Measurements from ENCODE around the gene WDSUB1.

WDSUB1 gene

GRCh38 chr2:159193791-159194190, 92.7 kb downstream of the WDSUB1 start:
- no peak for TF ChIP-seq CTCF (conservative IDR thresholded peaks at IDR 0.05; ENCODE audit: low read length)
- DNase-seq (ENCODE audit: low read depth): no peak

GRCh38 chr2:159192371-159192918, 94.1 kb downstream of the WDSUB1 start:
- TF ChIP-seq CTCF (conservative IDR thresholded peaks at IDR 0.05; ENCODE audit: low read length): no peak
- DNase-seq (ENCODE audit: low read depth): no peak
- no peak overlapping the region for H3K4me3 ChIP-seq (ENCODE audit: low read length)

More at GRCh38 chr2:159193791-159194190, 92.7 kb downstream of the WDSUB1 start:
- no peak overlapping the region for H3K4me3 ChIP-seq (ENCODE audit: low read length)

- no peak overlapping the region for H3K4me3 ChIP-seq (ENCODE audit: low read length)
- no peak for TF ChIP-seq CTCF (conservative IDR thresholded peaks at IDR 0.05; ENCODE audit: low read length)
- DNase-seq (ENCODE audit: low read depth): no peak
These were observed 98.1 kb downstream of the WDSUB1 start for GRCh38 chr2:159188449-159188848.

DNA sequence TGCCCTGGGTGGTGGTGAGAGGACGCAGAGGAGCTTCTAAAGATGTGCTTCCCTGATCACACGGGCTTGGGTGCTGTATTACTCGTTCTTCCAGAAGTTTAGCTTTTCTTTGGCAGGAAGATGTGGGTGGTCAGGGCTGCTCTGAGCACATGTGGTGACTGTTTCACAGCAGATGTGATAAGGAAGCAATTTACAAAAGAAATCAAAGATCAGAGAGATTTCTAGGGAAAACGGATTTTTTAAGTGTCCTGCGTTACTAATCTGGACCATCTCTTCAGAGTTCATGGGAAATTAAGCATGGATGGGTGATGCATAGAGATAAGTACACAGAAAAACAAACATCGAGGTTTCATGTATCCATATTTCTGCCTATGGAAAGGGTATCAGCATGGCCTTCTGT, 99.4 kb downstream of the WDSUB1 start:
- DNase-seq (ENCODE audit: low read depth): peak; percentile 17

DNA sequence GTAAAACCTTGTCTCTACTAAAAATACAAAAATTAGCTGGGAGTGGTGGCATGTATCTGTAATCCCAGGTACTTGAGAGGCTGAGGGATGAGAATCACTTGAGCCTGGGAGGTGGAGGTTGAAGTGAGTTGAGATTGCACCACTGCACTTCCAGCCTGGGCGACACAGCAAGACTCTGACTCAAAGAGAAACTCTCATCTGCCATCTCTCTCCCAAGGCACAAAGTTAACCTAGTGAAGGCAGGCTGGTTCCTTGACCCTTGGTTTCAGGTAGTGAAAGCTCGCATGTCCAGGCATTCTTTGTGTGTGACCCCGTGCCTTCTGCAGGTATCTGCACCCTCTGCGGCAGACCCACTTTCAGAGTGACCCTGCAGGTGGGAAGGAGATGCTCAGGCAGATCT, 100.0 kb downstream of the WDSUB1 start:
- DNase-seq (ENCODE audit: low read depth): no peak
- H3K4me3 ChIP-seq (ENCODE audit: low read length): no peak overlapping the region
- no peak for TF ChIP-seq CTCF (conservative IDR thresholded peaks at IDR 0.05; ENCODE audit: low read length)

More for the DNA sequence above, 99.4 kb downstream of the WDSUB1 start:
- TF ChIP-seq CTCF (conservative IDR thresholded peaks at IDR 0.05; ENCODE audit: low read length): no peak
- H3K4me3 ChIP-seq (ENCODE audit: low read length): no peak overlapping the region

All from AG10803 (cell line).